Heart left ventricle (tissue), 13 donors: ENCODE data around the gene DDAH2.

Experiments used
- CTCF ChIP-seq, 12 donors: fragments of 200-600 bp; sonication (generic) in 4 of 12; IDR thresholded peaks; one replicate each; pipeline versions ENCODE4 v1.5.0 to v1.8.0; 2018 to 2022; ENCODE audit warnings: antibody characterized with exemption in 12 of 12, mild to moderate bottlenecking in 5 of 12
- POLR2A ChIP-seq, 2 donors: fragments of 450-650 bp; IDR thresholded peaks; one replicate each; pipeline ENCODE4 v1.6.1; 2017; ENCODE audit warnings: antibody characterized with exemption in 2 of 2, mild to moderate bottlenecking in 2 of 2, moderate library complexity in 2 of 2
- donor health status: ischemic (EF 13 %, LVEDD 7.1; RV severe dilation, severe dysfunction).
- donor health status: DM: no; HTN: yes; CAD: no.
- donor health status: DM: no; HTN: no; CAD: no.
- donor health status: ischemic (EF 25% LVEDD 6.9; RV normal size, moderate dysfunction).
- donor health status: ischemic (EF 25% LVEDD 5.7; RV mildly dilated, moderate dysfunction).
- donor health status: ischemic (EF 35%, LVEDD 5.7; RV mildly dilated, moderate dysfunction).
- donor health status: nonischemic (EF 11% LVEDD 7.7; RV severe dilation, severe dysfunction).
- donor health status: DM: yes; HTN: yes; CAD: no.
- donor health status: PGD.
- donor health status: ischemic (EF 29% LVEDD 5.4; RV normal size, mild dysfunction).
- donor health status: nonischemic (EF 23%, LVEDD 6.1; RV moderate dilation, normal function).

GRCh38 chr6:31777667-31778050 lies 48.6 kb upstream of the DDAH2 start:
- TF ChIP-seq POLR2A (IDR thresholded peaks at IDR 0.05) (no peak), CTCF (IDR thresholded peaks at IDR 0.05) (no peak)
